H9 (cell line): ENCODE results near the gene DNM2. TPM values are rescaled to one million over a fixed set of nuclear protein-coding genes. Genes with fewer than 3 reads are reported as not detected.
A peak's percentile ranks its signal among the peaks of the same experiment; 100 is the strongest.

ENCODE experiments used
- DNase-seq: peaks from one replicate; pipeline ENCODE4 v3.0.0-alpha.2; 2017
- H2AFZ ChIP-seq: one replicate; pipeline ENCODE4 v1.6.1; 2013; ENCODE audit warnings: mild to moderate bottlenecking, low read length, control low read depth, moderate library complexity
- H2AK5ac ChIP-seq: 2 replicates; pipeline ENCODE4 v1.6.1; 2013; ENCODE audit warnings: low read length, control low read depth, mixed read lengths; ENCODE audit not compliant: insufficient read length
- H2BK120ac ChIP-seq: one replicate; pipeline ENCODE4 v1.6.1; 2013; ENCODE audit warnings: low read depth, mild to moderate bottlenecking, low read length, control low read depth, inconsistent platforms; ENCODE audit not compliant: poor library complexity, severe bottlenecking
- H2BK12ac ChIP-seq: 2 replicates; pipeline ENCODE4 v1.6.1; 2013; ENCODE audit warnings: low read length, control low read depth, mixed read lengths, low read depth; ENCODE audit not compliant: insufficient read length
- H2BK15ac ChIP-seq: 2 replicates; pipeline ENCODE4 v1.6.1; 2013; ENCODE audit warnings: low read depth, low read length, control low read depth
- H2BK20ac ChIP-seq: one replicate; pipeline ENCODE4 v1.6.1; 2013; ENCODE audit warnings: low read depth, mild to moderate bottlenecking, low read length, control low read depth, inconsistent platforms; ENCODE audit not compliant: poor library complexity, severe bottlenecking
- H2BK5ac ChIP-seq: 2 replicates; pipeline ENCODE4 v1.6.1; 2013; ENCODE audit warnings: low read length, control low read depth, mixed read lengths; ENCODE audit not compliant: insufficient read length
- H3K14ac ChIP-seq: 2 replicates; pipeline ENCODE4 v1.6.1; 2013; ENCODE audit warnings: low read length, control low read depth; ENCODE audit not compliant: insufficient read depth
- H3K18ac ChIP-seq: 2 replicates; pipeline ENCODE4 v1.6.1; 2013; ENCODE audit warnings: low read depth, mild to moderate bottlenecking, mixed read lengths, low read length, control low read depth; ENCODE audit not compliant: insufficient read length
- H3K23ac ChIP-seq: 2 replicates; pipeline ENCODE4 v1.6.1; 2013; ENCODE audit warnings: low read length, control low read depth, mixed read lengths, low read depth; ENCODE audit not compliant: insufficient read length
- H3K23me2 ChIP-seq: 2 replicates; pipeline ENCODE4 v1.6.1; 2013; ENCODE audit warnings: low read depth, mild to moderate bottlenecking, mixed read lengths, low read length, control low read depth; ENCODE audit not compliant: insufficient read length, poor library complexity, severe bottlenecking
- H3K27ac ChIP-seq: 2 replicates; pipeline ENCODE4 v1.5.1; 2013; ENCODE audit warnings: low read length, control low read depth, mixed read lengths, low read depth; ENCODE audit not compliant: insufficient read length
- H3K27me3 ChIP-seq: 2 replicates; pipeline ENCODE4 v1.6.1; 2013; ENCODE audit warnings: low read length, control low read depth, inconsistent platforms; ENCODE audit not compliant: insufficient read depth
- H3K4ac ChIP-seq: 2 replicates; pipeline ENCODE4 v1.6.1; 2013; ENCODE audit warnings: low read depth, mild to moderate bottlenecking, control low read depth, inconsistent platforms, low read length, moderate library complexity
- H3K4me1 ChIP-seq: 2 replicates; pipeline ENCODE4 v1.6.1; 2013; ENCODE audit warnings: low read length, control low read depth, inconsistent platforms; ENCODE audit not compliant: insufficient read depth
- H3K4me2 ChIP-seq: 2 replicates; pipeline ENCODE4 v1.6.1; 2013; ENCODE audit warnings: low read length, control low read depth, mixed read lengths; ENCODE audit not compliant: insufficient read length, insufficient read depth
- H3K56ac ChIP-seq: 2 replicates; pipeline ENCODE4 v1.6.1; 2013; ENCODE audit warnings: low read depth, mild to moderate bottlenecking, mixed read lengths, low read length, control low read depth; ENCODE audit not compliant: insufficient read length
- H3K79me1 ChIP-seq: 2 replicates; pipeline ENCODE4 v1.6.1; 2013; ENCODE audit warnings: low read depth, mild to moderate bottlenecking, moderate library complexity, low read length, control low read depth, inconsistent platforms; ENCODE audit not compliant: insufficient read depth, poor library complexity, severe bottlenecking
- H3K79me2 ChIP-seq: 2 replicates; pipeline ENCODE4 v1.6.1; 2013; ENCODE audit warnings: low read length, control low read depth, inconsistent platforms; ENCODE audit not compliant: insufficient read depth
- H3K9ac ChIP-seq: 2 replicates; pipeline ENCODE4 v1.6.1; 2013; ENCODE audit warnings: low read length, control low read depth, mixed read lengths; ENCODE audit not compliant: insufficient read length; ENCODE audit errors: extremely low read depth
- H3K9me3 ChIP-seq: one replicate; pipeline ENCODE4 v1.6.1; 2013; ENCODE audit warnings: low read depth, low read length, inconsistent platforms; ENCODE audit not compliant: control insufficient read depth
- H3T11ph ChIP-seq: one replicate; pipeline ENCODE4 v1.6.1; 2013; ENCODE audit warnings: mild to moderate bottlenecking, low read length, control low read depth, inconsistent platforms
- H4K20me1 ChIP-seq: one replicate; pipeline ENCODE4 v1.6.1; 2013; ENCODE audit not compliant: control insufficient read depth, insufficient read length, insufficient read depth
- H4K5ac ChIP-seq: 2 replicates; pipeline ENCODE4 v1.6.1; 2013; ENCODE audit warnings: low read depth, mild to moderate bottlenecking, mixed read lengths, low read length, control low read depth; ENCODE audit not compliant: insufficient read length
- H4K8ac ChIP-seq: replicated peaks from 2 replicates; pipeline ENCODE4 v1.6.1; 2013; ENCODE audit warnings: low read length, control low read depth, mixed read lengths, low read depth; ENCODE audit not compliant: insufficient read length
- H4K91ac ChIP-seq: 2 replicates; pipeline ENCODE4 v1.6.1; 2013; ENCODE audit warnings: low read depth, mild to moderate bottlenecking, moderate library complexity, mixed read lengths, low read length, control low read depth; ENCODE audit not compliant: insufficient read length
- H3K27ac Mint-ChIP-seq, 3 experiments: 2 replicates in 2 of 3; 3 replicates in 1 of 3; pipeline ENCODE4 v1.8.0; 2020 to 2021; ENCODE audit warnings: mixed read lengths in 3 of 3, mild to moderate bottlenecking in 1 of 3, moderate library complexity in 1 of 3
- H3K27me3 Mint-ChIP-seq: 2 replicates; pipeline ENCODE4 v1.8.0; 2021; ENCODE audit warnings: low read depth, mild to moderate bottlenecking, moderate library complexity, mixed read lengths
- H3K36me3 Mint-ChIP-seq, 3 experiments: 2 replicates in 2 of 3; 3 replicates in 1 of 3; pipeline ENCODE4 v1.8.0; 2020 to 2021; ENCODE audit warnings: low read depth in 3 of 3, mixed read lengths in 3 of 3; ENCODE audit not compliant: insufficient read depth in 1 of 3
- H3K4me1 Mint-ChIP-seq, 2 experiments: 2 replicates each; pipeline ENCODE4 v1.8.0; 2020; ENCODE audit warnings: mixed read lengths in 2 of 2
- H3K4me3 Mint-ChIP-seq, 2 experiments: 2 replicates in 1 of 2; 3 replicates in 1 of 2; pipeline ENCODE4 v1.8.0; 2020 to 2021; ENCODE audit warnings: mild to moderate bottlenecking in 2 of 2, mixed read lengths in 2 of 2, moderate library complexity in 1 of 2
- H3K9me3 Mint-ChIP-seq, 2 experiments: 2 replicates in 1 of 2; 3 replicates in 1 of 2; pipeline ENCODE4 v1.8.0; 2020; ENCODE audit warnings: mild to moderate bottlenecking in 2 of 2, mixed read lengths in 2 of 2, moderate library complexity in 1 of 2
- WGBS: extraction: QIAGEN DNeasy Blood & Tissue Kit; methylation state at CpG from one replicate; pipeline ENCODE4 v1.1.7; 2013; ENCODE audit warnings: missing lambda C conversion rate, low lambda C conversion rate, mixed read lengths; ENCODE audit not compliant: insufficient read length; ENCODE audit errors: extremely low coverage; 5-methylcytosine and 5-hydroxymethylcytosine counted together
- total RNA-seq: library from RNA; stranded (reverse); gene quantifications from 2 replicates; pipeline ENCODE4 v1.2.1, GENCODE V29; 2021
- TF ChIP-seq, protein P1 (sequence below): fragments of 200-600 bp; sonication (generic); conservative IDR thresholded peaks from 3 replicates; pipeline ENCODE4 v1.8.0; 2021; ENCODE audit warnings: antibody characterized with exemption, mild to moderate bottlenecking

The DNM2 gene
- total RNA-seq, 1 experiment from 2014 or later = 152 TPM

DNA sequence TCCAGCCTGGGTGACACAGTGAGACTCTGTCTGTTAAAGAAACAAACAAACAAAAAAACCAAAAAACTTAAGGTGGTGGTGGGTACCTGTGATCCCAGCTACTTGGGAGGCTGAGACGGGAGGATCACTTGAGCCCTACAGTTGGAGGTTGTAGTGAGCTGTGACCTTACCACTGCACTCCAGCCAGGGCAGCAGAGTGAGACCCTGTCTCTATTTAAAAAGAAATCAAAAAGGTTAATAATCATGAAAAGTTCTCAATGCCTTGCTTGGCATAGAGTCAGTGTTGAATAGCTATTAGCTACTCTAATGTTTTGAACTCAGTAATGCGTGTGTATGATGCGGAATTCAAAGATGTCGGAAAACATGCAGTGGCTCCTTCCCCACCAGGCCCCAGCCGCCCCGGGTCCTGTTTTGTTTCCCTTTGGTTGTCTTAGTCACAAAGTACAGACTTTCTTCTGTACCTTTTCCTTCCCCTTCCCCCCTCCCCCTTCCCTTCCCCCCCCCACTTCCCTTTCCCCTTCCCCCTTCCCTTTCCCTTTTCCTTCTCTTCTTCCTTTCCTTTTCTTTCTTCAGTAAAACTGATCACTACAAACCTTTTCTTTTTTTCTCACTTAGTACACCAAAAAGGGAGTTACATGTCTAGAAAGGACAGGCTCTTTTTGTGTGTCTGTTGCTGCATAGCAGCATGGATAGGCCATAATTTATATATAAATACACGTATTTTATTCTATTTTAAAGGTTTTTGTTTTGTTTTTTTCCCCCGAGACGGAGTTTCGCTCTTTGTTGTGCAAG lies 35.2 kb downstream of the DNM2 start:
- TF ChIP-seq, protein P1, sequence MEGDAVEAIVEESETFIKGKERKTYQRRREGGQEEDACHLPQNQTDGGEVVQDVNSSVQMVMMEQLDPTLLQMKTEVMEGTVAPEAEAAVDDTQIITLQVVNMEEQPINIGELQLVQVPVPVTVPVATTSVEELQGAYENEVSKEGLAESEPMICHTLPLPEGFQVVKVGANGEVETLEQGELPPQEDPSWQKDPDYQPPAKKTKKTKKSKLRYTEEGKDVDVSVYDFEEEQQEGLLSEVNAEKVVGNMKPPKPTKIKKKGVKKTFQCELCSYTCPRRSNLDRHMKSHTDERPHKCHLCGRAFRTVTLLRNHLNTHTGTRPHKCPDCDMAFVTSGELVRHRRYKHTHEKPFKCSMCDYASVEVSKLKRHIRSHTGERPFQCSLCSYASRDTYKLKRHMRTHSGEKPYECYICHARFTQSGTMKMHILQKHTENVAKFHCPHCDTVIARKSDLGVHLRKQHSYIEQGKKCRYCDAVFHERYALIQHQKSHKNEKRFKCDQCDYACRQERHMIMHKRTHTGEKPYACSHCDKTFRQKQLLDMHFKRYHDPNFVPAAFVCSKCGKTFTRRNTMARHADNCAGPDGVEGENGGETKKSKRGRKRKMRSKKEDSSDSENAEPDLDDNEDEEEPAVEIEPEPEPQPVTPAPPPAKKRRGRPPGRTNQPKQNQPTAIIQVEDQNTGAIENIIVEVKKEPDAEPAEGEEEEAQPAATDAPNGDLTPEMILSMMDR = no peak
- no peak overlapping the region for H2BK12ac ChIP-seq
- H3T11ph ChIP-seq = no peak overlapping the region
- no peaks in the 10 kb centered on the region for H3K9me3 Mint-ChIP-seq
- H3K18ac ChIP-seq = no peak overlapping the region
- H3K27ac ChIP-seq = no peak overlapping the region
- no peak overlapping the region for H3K4ac ChIP-seq
- H2BK120ac ChIP-seq = no peak overlapping the region
- H4K5ac ChIP-seq = no peak overlapping the region
- H3K4me2 ChIP-seq = no peak overlapping the region
- H3K79me2 ChIP-seq = no peaks in the 10 kb centered on the region; the same call in 1 of the 2 replicates
- H4K20me1 ChIP-seq = no peaks in the 10 kb centered on the region
- peak overlapping the region in 1 of 3 experiments; percentile 19; a peak in 2 of 7 replicates for H3K27ac Mint-ChIP-seq
- H2BK20ac ChIP-seq = no peak overlapping the region
- H3K36me3 Mint-ChIP-seq = peaks cover 0 to 6% (median 6%) of the 10 kb centered on the region in 3 experiments; a peak in 2 of 7 replicates
- H3K4me3 Mint-ChIP-seq = no peak overlapping the region; a peak in 1 of 5 replicates
- peaks cover 31 to 36% of the 10 kb centered on the region in 2 experiments for H3K4me1 Mint-ChIP-seq
- H3K79me1 ChIP-seq = no peaks in the 10 kb centered on the region
- H2BK15ac ChIP-seq = no peak overlapping the region
- no peak overlapping the region for H3K23ac ChIP-seq
- no peaks in the 10 kb centered on the region for H3K4me1 ChIP-seq
- H2BK5ac ChIP-seq = no peak overlapping the region
- H2AK5ac ChIP-seq = no peak overlapping the region
- H3K27me3 ChIP-seq = no peaks in the 10 kb centered on the region
- H3K23me2 ChIP-seq = no peaks in the 10 kb centered on the region
- WGBS = no CpG with 5 or more reads among the region's 10 CpGs
- no peak overlapping the region for H3K14ac ChIP-seq
- no peaks in the 10 kb centered on the region for H3K9me3 ChIP-seq
- no peaks in the 10 kb centered on the region for H3K27me3 Mint-ChIP-seq
- H4K91ac ChIP-seq = no peak overlapping the region
- no peak overlapping the region for H3K56ac ChIP-seq
- no peak overlapping the region for H2AFZ ChIP-seq
- no peak overlapping the region for H4K8ac ChIP-seq
- H3K9ac ChIP-seq = no peak overlapping the region
- DNase-seq = no peak
